ENCODE measurements around the gene C3orf85.
"Not testable (repeated sequence)": the region's sequence is repeated elsewhere in the genome, so short reads cannot be mapped to it uniquely, and the experiment has no call there.

C3orf85 gene

GRCh38 chr3:109136523-109136922 is at the start of gene C3orf85:
Gene C3orf85, plus strand, starts transcription at chr3:109136719. Its CDS starts 129 bp downstream, at chr3:109136848.
- DNase-seq, result no peak

GRCh38 chr3:109089265-109089664 is 47.3 kb upstream of the C3orf85 start:
- no peak for DNase-seq

- DNase-seq, result no peak
Measured at GRCh38 chr3:109091846-109092245, 44.7 kb upstream of the C3orf85 start.

- no peak for DNase-seq
Measured at GRCh38 chr3:109093561-109093960, 43.0 kb upstream of the C3orf85 start.

- DNase-seq, result no peak
Measured at GRCh38 chr3:109095166-109095565, 41.4 kb upstream of the C3orf85 start.

- DNase-seq, result no peak
Measured at GRCh38 chr3:109098079-109098644, 38.4 kb upstream of the C3orf85 start.

- DNase-seq, result no peak
Measured at GRCh38 chr3:109109574-109109973, 26.9 kb upstream of the C3orf85 start.

- DNase-seq, result no peak
Measured at GRCh38 chr3:109112946-109113760, 23.4 kb upstream of the C3orf85 start.

GRCh38 chr3:109114746-109115145 is 21.8 kb upstream of the C3orf85 start:
- DNase-seq, result no peak

- no peak for DNase-seq
Measured at GRCh38 chr3:109115451-109115850, 21.1 kb upstream of the C3orf85 start.

GRCh38 chr3:109116031-109116430 is 20.5 kb upstream of the C3orf85 start:
- no peak for DNase-seq

GRCh38 chr3:109117939-109118338 is 18.6 kb upstream of the C3orf85 start, which contains the start of gene MORC1:
Gene MORC1, minus strand, starts transcription at chr3:109118134. Its CDS starts 75 bp downstream, at chr3:109118059.
- no peak for DNase-seq

- DNase-seq, result no peak
Measured at GRCh38 chr3:109118584-109118983, 17.9 kb upstream of the C3orf85 start.

GRCh38 chr3:109122690-109123089 is 13.8 kb upstream of the C3orf85 start:
- DNase-seq, result no peak

- DNase-seq, result no peak
Measured at GRCh38 chr3:109125902-109126301, 10.6 kb upstream of the C3orf85 start.

- DNase-seq, result no peak
Measured at GRCh38 chr3:109127553-109127952, 9.0 kb upstream of the C3orf85 start.

GRCh38 chr3:109131276-109131675 is 5.2 kb upstream of the C3orf85 start:
- no peak for DNase-seq

- DNase-seq, result no peak
Measured at GRCh38 chr3:109132801-109133473, 3.6 kb upstream of the C3orf85 start.

GRCh38 chr3:109133474-109133816 is 3.1 kb upstream of the C3orf85 start:
- DNase-seq, result not testable (repeated sequence)

- no peak for DNase-seq
Measured at GRCh38 chr3:109137761-109138160, 1.2 kb downstream of the C3orf85 start.

GRCh38 chr3:109140318-109140717 is 3.8 kb downstream of the C3orf85 start:
- no peak for DNase-seq

GRCh38 chr3:109143646-109144045 is 7.1 kb downstream of the C3orf85 start:
- no peak for DNase-seq

GRCh38 chr3:109149078-109149477 is 12.6 kb downstream of the C3orf85 start:
- no peak for DNase-seq

- no peak for DNase-seq
Measured at GRCh38 chr3:109152320-109152719, 15.8 kb downstream of the C3orf85 start.

Data from stimulated activated naive CD4-positive, alpha-beta T cell treated with Interleukin-2 at 50 U/mL for 16 hours (primary cell).